Gastrocnemius medialis (tissue), 4 donors: ENCODE data around the gene EIF2S3.
A peak's percentile ranks its signal among the peaks of the same experiment; 100 is the strongest.

ENCODE experiments used
- POLR2A ChIP-seq, 2 donors: fragments of 450-650 bp; IDR thresholded peaks; one replicate each; pipeline ENCODE4 v1.6.1; 2017; ENCODE audit warnings: antibody characterized with exemption in 2 of 2, mild to moderate bottlenecking in 2 of 2, moderate library complexity in 2 of 2
- TF ChIP-seq, protein P1 (sequence below), 5 experiments: fragments of 450-650 bp in 3 of 5; fragments of 200-600 bp in 2 of 5; sonication (generic) in 2 of 5; IDR thresholded peaks in 4 of 5; conservative IDR thresholded peaks in 1 of 5; 1 replicate in 4 of 5; 2 replicates in 1 of 5; pipeline ENCODE4 v1.5.1; 2016 to 2019; ENCODE audit warnings: antibody characterized with exemption in 5 of 5, mild to moderate bottlenecking in 3 of 5, moderate library complexity in 3 of 5

DNA sequence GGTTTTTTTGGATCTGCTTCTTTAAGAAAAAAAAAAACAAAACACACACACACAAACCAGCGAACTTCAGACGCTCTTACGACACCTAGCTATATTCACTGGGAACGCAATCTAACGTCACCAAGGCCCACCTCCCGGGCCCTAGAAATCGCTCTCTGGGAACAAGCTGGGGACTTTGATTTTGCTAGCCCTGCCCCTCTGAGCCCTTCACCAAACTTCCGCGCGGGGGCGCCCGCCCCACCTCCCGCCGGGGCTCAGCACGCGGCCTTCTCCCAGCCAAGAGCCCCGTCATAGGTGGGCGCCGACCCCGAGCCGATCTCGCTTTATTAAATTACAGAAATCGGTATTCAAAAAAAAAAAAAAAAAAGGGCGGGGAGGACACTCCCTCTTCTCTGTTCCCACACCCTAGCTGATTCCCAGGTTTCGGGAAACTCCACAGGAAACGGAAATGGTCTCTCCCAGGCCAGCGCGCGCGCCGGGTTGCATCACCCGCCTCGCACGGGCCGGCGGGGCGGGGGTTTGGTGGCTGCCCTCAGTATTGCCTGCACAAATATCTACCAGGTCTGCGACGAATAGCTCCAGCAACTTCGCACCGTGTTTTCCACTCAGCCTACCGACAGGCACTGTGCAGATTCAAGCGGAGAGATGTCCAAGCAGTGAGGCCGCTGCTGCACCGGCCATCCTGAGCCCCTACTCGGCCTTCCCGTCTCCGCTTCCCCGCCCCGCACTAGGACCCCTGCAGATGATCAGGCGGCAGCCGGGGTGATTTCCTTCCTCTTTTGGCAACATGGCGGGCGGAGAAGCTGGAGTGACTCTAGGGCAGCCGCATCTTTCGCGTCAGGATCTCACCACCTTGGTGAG, at the start of gene EIF2S3:
- TF ChIP-seq, protein P1, sequence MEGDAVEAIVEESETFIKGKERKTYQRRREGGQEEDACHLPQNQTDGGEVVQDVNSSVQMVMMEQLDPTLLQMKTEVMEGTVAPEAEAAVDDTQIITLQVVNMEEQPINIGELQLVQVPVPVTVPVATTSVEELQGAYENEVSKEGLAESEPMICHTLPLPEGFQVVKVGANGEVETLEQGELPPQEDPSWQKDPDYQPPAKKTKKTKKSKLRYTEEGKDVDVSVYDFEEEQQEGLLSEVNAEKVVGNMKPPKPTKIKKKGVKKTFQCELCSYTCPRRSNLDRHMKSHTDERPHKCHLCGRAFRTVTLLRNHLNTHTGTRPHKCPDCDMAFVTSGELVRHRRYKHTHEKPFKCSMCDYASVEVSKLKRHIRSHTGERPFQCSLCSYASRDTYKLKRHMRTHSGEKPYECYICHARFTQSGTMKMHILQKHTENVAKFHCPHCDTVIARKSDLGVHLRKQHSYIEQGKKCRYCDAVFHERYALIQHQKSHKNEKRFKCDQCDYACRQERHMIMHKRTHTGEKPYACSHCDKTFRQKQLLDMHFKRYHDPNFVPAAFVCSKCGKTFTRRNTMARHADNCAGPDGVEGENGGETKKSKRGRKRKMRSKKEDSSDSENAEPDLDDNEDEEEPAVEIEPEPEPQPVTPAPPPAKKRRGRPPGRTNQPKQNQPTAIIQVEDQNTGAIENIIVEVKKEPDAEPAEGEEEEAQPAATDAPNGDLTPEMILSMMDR (IDR thresholded peaks at IDR 0.05 in 4 of 5, conservative IDR thresholded peaks at IDR 0.05 in 1 of 5) = peak; percentile 33 to 80 (median 71)
- peak; percentile 29 to 48 for TF ChIP-seq POLR2A (IDR thresholded peaks at IDR 0.05)
